ENCODE results near the gene SPPL2C.

- TF ChIP-seq CTCF (IDR thresholded peaks at IDR 0.05; ENCODE audit: poor library complexity, severe bottlenecking) (no peak), SMC3 (conservative IDR thresholded peaks at IDR 0.05; ENCODE audit: poor library complexity) (no peak), POLR2AphosphoS5 (IDR thresholded peaks at IDR 0.05) (no peak), REST (IDR thresholded peaks at IDR 0.05; ENCODE audit: borderline replicate concordance) (no peak), EP300 (conservative IDR thresholded peaks at IDR 0.05; ENCODE audit: poor library complexity, severe bottlenecking) (no peak), TAF1 (IDR thresholded peaks at IDR 0.05; ENCODE audit: low read depth) (no peak), MXI1 (conservative IDR thresholded peaks at IDR 0.05; ENCODE audit: poor library complexity, severe bottlenecking) (no peak), EZH2 (IDR thresholded peaks at IDR 0.05; ENCODE audit: borderline replicate concordance, insufficient read depth, low read length, poor library complexity, severe bottlenecking) (no peak)
These were observed 49.0 kb downstream of the SPPL2C start for GRCh38 chr17:45893725-45894021.
